ENCODE results near the gene SLC27A2.

Gene SLC27A2

GRCh38 chr15:50281427-50281826 is 99.4 kb downstream of the SLC27A2 start:
- no peak for DNase-seq
